Left cardiac atrium (tissue), 4 donors: ENCODE results near the gene PRMT9. TPM values are rescaled to one million over a fixed set of nuclear protein-coding genes. Genes with fewer than 3 reads are reported as not detected.
A peak's percentile ranks its signal among the peaks of the same experiment; 100 is the strongest.

Experiments
- ATAC-seq, 2 donors: fragments of 200-7000 bp; cut with Tn5 transposase; one replicate each; pipeline ENCODE4 v1.9.1; 2020; ENCODE audit warnings: mild to moderate bottlenecking in 2 of 2, moderate library complexity in 2 of 2
- DNase-seq: peaks from one replicate; pipeline ENCODE4 v3.0.0-alpha.2; 2020
- intact Hi-C, 2 donors: fragments of 100-400 bp; cut with DNase I; formaldehyde crosslinking; loops; one replicate each; pipeline versions ENCODE4 v1.14.1 to v1.15.1; 2022 to 2023
- total RNA-seq, 2 donors: library from RNA; stranded (reverse); fragmentation: NEBNext Ultra II Directional; extraction: Animal tissue kit (Norgen Biotek cat#: 25700); gene quantifications; one replicate each; pipeline ENCODE4 v1.2.1, GENCODE V29; 2021
- donor health status: DM: no; HTN: yes; CAD: no.
- donor health status: DM: no; HTN: yes; CAD: no; lungs with severe emphysema.
- donor health status: DM: yes; HTN: yes; CAD: no.
- donor health status: Dilated cardiomyopathy.

The PRMT9 gene
- total RNA-seq, 2 donors from 2014 or later, result 6.1 to 7.5 TPM

GRCh38 chr4:147629783-147630730, 53.9 kb downstream of the PRMT9 start:
- DNase-seq (no peak), ATAC-seq (no peak)
- intact Hi-C loops, result no loop called here

GRCh38 chr4:147628415-147628814, 55.5 kb downstream of the PRMT9 start:
- ATAC-seq, result no peak
- intact Hi-C loops, result no loop called here
- DNase-seq, result no peak

- intact Hi-C loops, result no loop called here
- ATAC-seq, result no peak
Measured at GRCh38 chr4:147626903-147627302, 57.1 kb downstream of the PRMT9 start.

GRCh38 chr4:147625733-147626132, 58.2 kb downstream of the PRMT9 start:
- intact Hi-C loops, result no loop called here
- DNase-seq, result no peak
- no peak for ATAC-seq

More at GRCh38 chr4:147626903-147627302, 57.1 kb downstream of the PRMT9 start:
- DNase-seq, result no peak

- intact Hi-C loops, result no loop called here
- no peak for ATAC-seq
- no peak for DNase-seq
Measured at GRCh38 chr4:147620315-147620714, 63.6 kb downstream of the PRMT9 start.

GRCh38 chr4:147617841-147618691, 65.9 kb downstream of the PRMT9 start:
- intact Hi-C loops, result no loop called here
- peak in 1 of 2 donors; percentile 3 for ATAC-seq
- DNase-seq, result no peak

GRCh38 chr4:147617173-147617840, 66.7 kb downstream of the PRMT9 start, which contains the start of gene TMEM184C:
Gene TMEM184C, plus strand, starts transcription at chr4:147617397. Its CDS starts 560 bp downstream, at chr4:147617957.
- peak; percentile 99 for DNase-seq
- peak; percentile 99 to 100 for ATAC-seq
- intact Hi-C loops, result no loop called here

GRCh38 chr4:147616849-147617172, 67.2 kb downstream of the PRMT9 start:
- ATAC-seq (peak in 1 of 2 donors; percentile 2), DNase-seq (no peak)
- intact Hi-C loops, result no loop called here

GRCh38 chr4:147610686-147611085, 73.3 kb downstream of the PRMT9 start:
- no peak for DNase-seq
- intact Hi-C loops, result no loop called here

GRCh38 chr4:147607471-147607870, 76.5 kb downstream of the PRMT9 start:
- ATAC-seq, result no peak
- intact Hi-C loops, result no loop called here
- DNase-seq, result no peak

More at GRCh38 chr4:147610686-147611085, 73.3 kb downstream of the PRMT9 start:
- ATAC-seq, result no peak

GRCh38 chr4:147605499-147605898, 78.5 kb downstream of the PRMT9 start:
- DNase-seq (no peak), ATAC-seq (no peak)
- intact Hi-C loops, result no loop called here

GRCh38 chr4:147599769-147600168, 84.2 kb downstream of the PRMT9 start:
- ATAC-seq (no peak), DNase-seq (no peak)
- intact Hi-C loops, result loop anchor here in 1 of 2 donors (10.0 kb wide), 1 partner anchor 485 kb away; no protein-coding TSS in a partner anchor

- ATAC-seq, result no peak
- intact Hi-C loops, result loop anchor here in 1 of 2 donors (10.0 kb wide), 1 partner anchor 484 kb away; no protein-coding TSS in a partner anchor
- DNase-seq, result no peak
Measured at GRCh38 chr4:147599206-147599605, 84.8 kb downstream of the PRMT9 start.

- ATAC-seq, result no peak
- no peak for DNase-seq
- intact Hi-C loops, result loop anchor here in 1 of 2 donors (10.0 kb wide), 1 partner anchor 483 kb away; no protein-coding TSS in a partner anchor
Measured at GRCh38 chr4:147597561-147597960, 86.4 kb downstream of the PRMT9 start.

GRCh38 chr4:147596981-147597380, 87.0 kb downstream of the PRMT9 start:
- peak in 1 of 2 donors; percentile 64 for ATAC-seq
- intact Hi-C loops, result loop anchor here in 1 of 2 donors (10.0 kb wide), 1 partner anchor 482 kb away; no protein-coding TSS in a partner anchor
- DNase-seq, result no peak

GRCh38 chr4:147596377-147596776, 87.6 kb downstream of the PRMT9 start:
- ATAC-seq (no peak), DNase-seq (no peak)
- intact Hi-C loops, result loop anchor here in 1 of 2 donors (10.0 kb wide), 1 partner anchor 482 kb away; no protein-coding TSS in a partner anchor

GRCh38 chr4:147594578-147594977, 89.4 kb downstream of the PRMT9 start:
- intact Hi-C loops, result loop anchor here (5.0 to 10.0 kb wide), 3 partner anchors 480 to 577 kb away; no protein-coding TSS in a partner anchor
- ATAC-seq (no peak), DNase-seq (no peak)

- intact Hi-C loops, result loop anchor here (5.0 to 10.0 kb wide), 3 partner anchors 479 to 577 kb away; no protein-coding TSS in a partner anchor
- no peak for ATAC-seq
- DNase-seq, result no peak
Measured at GRCh38 chr4:147594107-147594506, 89.9 kb downstream of the PRMT9 start.

- intact Hi-C loops, result loop anchor here (2.0 to 10.0 kb wide), 4 partner anchors 430 to 574 kb away; no protein-coding TSS in a partner anchor
- no peak for DNase-seq
- no peak for ATAC-seq
Measured at GRCh38 chr4:147591106-147591505, 92.9 kb downstream of the PRMT9 start.
